GM21717 (cell line): ENCODE measurements around the gene SH3PXD2A.
"Not testable (repeated sequence)": the region's sequence is repeated elsewhere in the genome, so short reads cannot be mapped to it uniquely, and the experiment has no call there.

Experiments used
- ATAC-seq: cut with Tn5 transposase; IDR thresholded peaks from one replicate; pipeline ENCODE4 v1.9.1; 2021; ENCODE audit warnings: mild to moderate bottlenecking, moderate library complexity; ENCODE audit not compliant: unreplicated experiment

SH3PXD2A gene

GRCh38 chr10:103772846-103773245 lies 82.5 kb downstream of the SH3PXD2A start:
- not testable (repeated sequence) for ATAC-seq

GRCh38 chr10:103772096-103772845 lies 83.1 kb downstream of the SH3PXD2A start:
- peak; percentile 66 for ATAC-seq

GRCh38 chr10:103770139-103770538 lies 85.2 kb downstream of the SH3PXD2A start:
- no peak for ATAC-seq

- no peak for ATAC-seq
These were observed 86.2 kb downstream of the SH3PXD2A start for GRCh38 chr10:103769176-103769575.

GRCh38 chr10:103768345-103768744 lies 87.0 kb downstream of the SH3PXD2A start:
- no peak for ATAC-seq

GRCh38 chr10:103767756-103768155 lies 87.6 kb downstream of the SH3PXD2A start:
- no peak for ATAC-seq

GRCh38 chr10:103766751-103767505 lies 88.4 kb downstream of the SH3PXD2A start:
- ATAC-seq = no peak

GRCh38 chr10:103765981-103766380 lies 89.4 kb downstream of the SH3PXD2A start:
- ATAC-seq = no peak

- ATAC-seq = no peak
These were observed 90.2 kb downstream of the SH3PXD2A start for GRCh38 chr10:103765168-103765567.

GRCh38 chr10:103764296-103765088 lies 90.9 kb downstream of the SH3PXD2A start:
- ATAC-seq = no peak

- ATAC-seq = no peak
These were observed 91.8 kb downstream of the SH3PXD2A start for GRCh38 chr10:103763374-103764202.

- ATAC-seq = no peak
These were observed 92.5 kb downstream of the SH3PXD2A start for GRCh38 chr10:103762916-103763315.

- no peak for ATAC-seq
These were observed 93.2 kb downstream of the SH3PXD2A start for GRCh38 chr10:103762162-103762561.

GRCh38 chr10:103761075-103761920 lies 94.1 kb downstream of the SH3PXD2A start:
- no peak for ATAC-seq

GRCh38 chr10:103760233-103760632 lies 95.1 kb downstream of the SH3PXD2A start:
- not testable (repeated sequence) for ATAC-seq

- ATAC-seq = no peak
These were observed 96.1 kb downstream of the SH3PXD2A start for GRCh38 chr10:103759100-103759781.

- ATAC-seq = peak; percentile 17
These were observed 97.1 kb downstream of the SH3PXD2A start for GRCh38 chr10:103758294-103758681.

- ATAC-seq = peak; percentile 45
These were observed 97.7 kb downstream of the SH3PXD2A start for GRCh38 chr10:103757531-103758293.
